T-helper 1 cell treated with Interleukin-12 subunit alpha and Interleukin-12 subunit beta and Interleukin-4 antibody, amounts not matched to agents 30 ng/mL and 1 ng/mL, for 36 hours (primary cell): ENCODE results near the gene ST3GAL2. TPM values are rescaled to one million over a fixed set of nuclear protein-coding genes. Genes with fewer than 3 reads are reported as not detected.
"Not testable (repeated sequence)": the region's sequence is repeated elsewhere in the genome, so short reads cannot be mapped to it uniquely, and the experiment has no call there.

Experiments used
- intact Hi-C: fragments of 100-400 bp; cut with micrococcal nuclease; formaldehyde crosslinking; loops from one replicate; pipeline ENCODE4 v1.15.1; 2024
- total RNA-seq: library from RNA; stranded (reverse); gene quantifications from 2 replicates; pipeline ENCODE4 v1.2.3, GENCODE V29; 2022

Gene ST3GAL2
- total RNA-seq, 1 donor from 2014 or later = 40.6 TPM

GRCh38 chr16:70390774-70391173 is 48.1 kb downstream of the ST3GAL2 start:
- intact Hi-C loops = no loop called here

GRCh38 chr16:70388006-70388680 is 50.8 kb downstream of the ST3GAL2 start:
- intact Hi-C loops = no loop called here

DNA sequence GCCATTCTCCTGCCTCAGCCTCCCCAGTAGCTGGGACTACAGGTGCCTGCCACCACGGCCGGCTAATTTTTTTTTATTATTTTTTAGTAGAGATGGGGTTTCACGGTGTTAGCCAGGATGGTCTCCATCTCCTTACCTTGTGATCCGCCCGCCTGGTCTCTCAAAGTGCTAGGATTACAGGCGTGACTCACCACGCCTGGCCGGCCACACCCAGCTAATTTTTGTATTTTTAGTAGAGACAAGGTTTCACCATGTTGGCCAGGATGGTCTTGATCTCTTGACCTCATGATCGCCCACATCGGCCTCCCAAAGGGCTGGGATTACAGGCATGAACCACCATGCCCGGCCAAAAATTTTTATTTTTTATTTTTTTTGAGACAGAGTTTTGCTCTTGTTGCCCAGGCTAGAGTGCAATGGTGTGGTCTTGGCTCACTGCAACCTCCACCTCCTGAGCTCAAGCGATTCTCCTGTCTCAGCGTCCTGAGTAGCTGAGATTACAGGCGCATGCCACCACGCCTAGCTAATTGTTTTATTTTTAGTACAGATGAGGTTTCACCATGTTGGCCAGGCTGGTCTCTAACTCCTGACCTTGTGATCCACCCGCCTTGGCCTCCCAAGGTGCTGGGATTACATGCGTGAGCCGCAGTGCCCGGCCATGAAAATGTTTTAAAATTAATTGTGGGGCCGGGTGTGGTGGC is 52.5 kb downstream of the ST3GAL2 start:
- intact Hi-C loops = not testable (repeated sequence)

DNA sequence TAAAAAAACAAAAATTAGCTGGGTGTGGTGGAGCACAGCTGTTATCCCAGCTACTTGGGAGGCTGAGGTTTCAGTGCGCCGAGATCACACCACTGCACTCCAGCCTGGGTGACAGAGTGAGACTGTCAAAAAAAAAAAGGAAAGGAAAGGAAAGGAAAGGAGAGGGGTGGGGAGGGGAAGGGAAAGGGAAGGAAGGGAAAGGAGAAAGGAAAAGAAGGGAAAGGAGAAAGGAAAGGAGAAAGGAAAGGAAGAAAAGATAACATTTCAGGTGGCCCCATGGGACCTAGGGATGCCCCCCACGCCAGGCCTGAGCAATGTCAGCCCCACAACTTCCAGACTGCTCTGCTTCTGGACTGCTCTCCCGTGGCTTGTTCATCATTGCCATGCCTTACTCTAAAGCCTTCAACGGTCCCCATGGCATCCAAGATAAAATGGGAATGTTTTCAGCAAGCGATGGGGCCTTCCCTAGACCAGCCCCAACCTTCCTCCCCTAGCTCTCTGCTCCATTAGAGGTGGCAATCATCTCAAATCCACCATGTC is 55.4 kb downstream of the ST3GAL2 start:
- intact Hi-C loops = loop anchor here (5.0 kb wide), 1 partner anchor 354 kb away; no protein-coding TSS in a partner anchor

DNA sequence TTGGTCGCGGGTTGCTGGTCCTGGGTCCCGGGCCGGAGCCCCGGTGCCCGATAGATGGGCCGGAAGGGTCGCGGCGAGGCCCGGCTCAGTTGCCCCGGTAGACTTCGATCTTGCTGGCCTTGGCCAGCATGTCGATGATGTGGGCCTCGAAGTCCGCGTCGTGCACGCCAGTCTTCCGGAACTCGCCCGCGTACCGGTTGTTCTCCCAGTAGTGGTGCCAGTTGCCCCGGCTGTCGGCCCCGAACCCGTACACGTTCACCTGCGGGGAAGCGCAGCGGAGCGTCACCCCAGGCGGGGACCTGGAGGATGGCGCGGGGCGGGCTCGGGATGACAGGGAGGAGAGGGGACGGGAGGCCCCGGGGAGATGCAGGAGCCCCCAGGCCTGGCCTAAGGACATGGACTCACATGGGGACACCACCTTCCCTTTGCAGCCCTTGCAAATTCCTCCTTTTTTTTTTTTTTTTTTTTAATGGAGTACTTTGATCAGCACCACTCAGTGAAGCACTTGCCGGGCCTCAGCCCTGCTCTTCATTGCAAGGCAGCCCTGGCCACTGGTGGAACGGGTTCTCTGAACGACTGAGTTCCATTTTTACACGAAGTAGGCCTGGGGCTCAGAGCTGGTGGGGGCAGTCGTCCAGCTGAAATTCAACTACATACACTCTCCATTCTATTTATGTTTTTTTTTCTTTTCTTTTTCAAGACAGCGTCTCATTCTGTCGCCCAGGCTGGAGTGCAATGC is 57.1 kb downstream of the ST3GAL2 start:
- intact Hi-C loops = loop anchor here (1.0 to 5.0 kb wide), 9 partner anchors 11 to 1712 kb away; partner anchors contain the start of genes COG4, DHX38, FCSK and SF3B3

DNA sequence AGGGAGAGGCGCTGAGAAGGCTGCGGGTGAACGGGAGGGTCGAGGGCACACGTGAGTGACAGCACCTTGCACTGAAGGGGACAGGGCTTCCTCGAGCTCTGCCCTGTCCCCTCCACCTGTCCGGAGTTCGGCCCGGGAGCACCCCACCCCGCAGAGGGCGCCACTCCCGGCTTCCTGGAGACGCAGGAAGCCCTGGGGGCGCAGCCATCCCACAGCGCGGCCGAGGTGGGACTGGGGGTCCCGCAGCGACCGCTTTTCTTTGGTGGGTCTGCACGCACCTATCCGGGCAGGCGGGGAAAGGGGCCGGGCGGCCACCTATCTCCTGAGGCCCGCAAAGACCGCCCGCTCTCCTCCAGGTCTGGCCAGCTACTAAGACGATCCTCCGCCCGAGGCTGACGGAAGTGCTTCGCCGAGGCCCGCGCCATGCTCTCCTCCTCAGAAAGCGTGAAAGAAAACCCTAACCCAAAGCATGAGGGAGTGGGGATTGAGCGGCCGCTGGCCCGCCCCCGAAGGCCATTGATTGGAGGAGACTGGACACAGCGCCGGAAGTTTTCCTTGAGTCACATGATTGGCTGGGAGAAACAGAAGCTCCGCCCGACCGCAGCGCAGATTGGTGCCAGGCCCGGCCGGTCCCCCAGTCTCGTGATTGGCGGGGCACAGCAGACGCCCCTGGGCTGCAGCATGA is 57.8 kb downstream of the ST3GAL2 start:
- intact Hi-C loops = loop anchor here (1.0 to 5.0 kb wide), 12 partner anchors 11 to 1712 kb away; partner anchors contain the start of genes AARS1, COG4, DDX19A and DHX38

- intact Hi-C loops = loop anchor here (1.0 to 5.0 kb wide), 5 partner anchors 34 to 420 kb away; partner anchors contain the start of genes AARS1, DDX19A and VAC14
These were observed 58.5 kb downstream of the ST3GAL2 start for GRCh38 chr16:70380248-70380918.

- intact Hi-C loops = no loop called here
These were observed 59.9 kb downstream of the ST3GAL2 start for GRCh38 chr16:70378869-70379493.

DNA sequence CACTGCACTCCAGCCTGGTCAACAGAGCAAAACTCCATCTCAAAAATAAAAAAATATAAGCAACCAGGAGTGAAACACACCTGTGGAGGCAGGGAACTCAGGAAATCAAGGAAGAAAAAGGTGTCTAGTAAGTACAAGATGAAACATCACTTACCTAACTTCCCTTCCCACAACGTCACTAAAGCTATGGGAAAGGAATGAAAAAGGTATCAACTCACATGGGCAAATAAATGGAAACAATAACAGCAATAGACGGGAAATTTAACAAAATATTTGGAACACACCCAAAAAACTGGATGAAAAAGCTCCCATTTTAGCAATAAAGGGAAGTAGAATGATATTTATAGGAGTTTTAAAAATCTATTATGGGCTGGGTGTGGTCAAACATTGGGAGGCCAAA is 61.1 kb downstream of the ST3GAL2 start:
- intact Hi-C loops = no loop called here

GRCh38 chr16:70375636-70376611 is 63.0 kb downstream of the ST3GAL2 start:
- intact Hi-C loops = no loop called here

GRCh38 chr16:70374213-70374612 is 64.7 kb downstream of the ST3GAL2 start:
- intact Hi-C loops = no loop called here

- intact Hi-C loops = no loop called here
These were observed 65.8 kb downstream of the ST3GAL2 start for GRCh38 chr16:70372921-70373728.

- intact Hi-C loops = loop anchor here (1.0 kb wide), 3 partner anchors 10 to 282 kb away; partner anchors contain the start of gene FCSK
These were observed 68.0 kb downstream of the ST3GAL2 start for GRCh38 chr16:70370924-70371323.

GRCh38 chr16:70370145-70370544 is 68.8 kb downstream of the ST3GAL2 start:
- intact Hi-C loops = loop anchor here (1.0 kb wide), 3 partner anchors 11 to 283 kb away; partner anchors contain the start of gene FCSK

DNA sequence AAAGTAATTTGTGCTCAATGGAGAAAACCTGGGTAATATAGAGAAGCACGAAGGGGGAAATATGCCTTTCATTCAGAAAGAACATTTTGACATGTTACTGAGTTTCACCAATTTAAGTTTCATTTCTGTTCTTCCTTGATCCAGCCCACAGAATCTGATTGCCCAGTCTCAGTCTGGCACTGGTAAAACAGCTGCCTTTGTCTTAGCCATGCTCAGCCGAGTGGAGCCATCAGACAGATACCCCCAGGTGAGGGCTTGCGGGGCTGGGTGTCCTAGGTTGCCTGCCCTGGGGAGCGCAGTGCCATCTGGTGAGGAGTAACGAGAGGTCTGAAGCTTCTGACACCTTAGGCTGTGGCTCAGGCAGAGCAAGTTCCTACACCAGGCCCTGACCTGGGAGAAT is 74.5 kb downstream of the ST3GAL2 start:
- intact Hi-C loops = no loop called here

GRCh38 chr16:70359552-70359951 is 79.3 kb downstream of the ST3GAL2 start:
- intact Hi-C loops = no loop called here

GRCh38 chr16:70349783-70350182 is 89.1 kb downstream of the ST3GAL2 start:
- intact Hi-C loops = no loop called here

- intact Hi-C loops = no loop called here
These were observed 89.9 kb downstream of the ST3GAL2 start for GRCh38 chr16:70348991-70349390.
